K562 (cell line): ENCODE data around the gene NECTIN2. TPM values are rescaled to one million over a fixed set of nuclear protein-coding genes. Genes with fewer than 3 reads are reported as not detected.
A peak's percentile ranks its signal among the peaks of the same experiment; 100 is the strongest.

Source experiments
- AFF1 ChIP-seq, 2 experiments: fragments of 450-650 bp; IDR thresholded peaks; 2 replicates each; pipeline ENCODE4 v1.6.1; 2018; ENCODE audit warnings: mild to moderate bottlenecking in 2 of 2, low read depth in 1 of 2; ENCODE audit not compliant: partially characterized antibody in 2 of 2
- BCOR ChIP-seq: fragments of 450-650 bp; IDR thresholded peaks from 2 replicates; pipeline ENCODE4 v1.6.1; 2016
- BHLHE40 ChIP-seq: IDR thresholded peaks from 2 replicates; pipeline ENCODE4 v1.6.1; 2011; ENCODE audit warnings: low read length, improper control_type of control experiment
- GATAD2A ChIP-seq: fragments of 450-650 bp; IDR thresholded peaks from 2 replicates; pipeline ENCODE4 v1.6.1; 2017
- MYC ChIP-seq, 2 experiments: fragments of 250-450 bp in 1 of 2; sonication (Bioruptor Pico) in 1 of 2; IDR thresholded peaks; 2 replicates each; pipeline versions ENCODE4 v1.5.1 to v1.6.1; 2012 to 2021; ENCODE audit warnings: low read depth in 2 of 2, borderline replicate concordance in 1 of 2, improper control_type of control experiment in 1 of 2, low read length in 1 of 2, mild to moderate bottlenecking in 1 of 2, moderate library complexity in 1 of 2
- SIN3B ChIP-seq: fragments of 450-650 bp; IDR thresholded peaks from 2 replicates; pipeline ENCODE4 v1.6.1; 2017; ENCODE audit warnings: low read depth, mild to moderate bottlenecking, moderate library complexity
- SMAD4 ChIP-seq: fragments of 250-450 bp; sonication (Bioruptor Pico); conservative IDR thresholded peaks from 2 replicates; pipeline ENCODE4 v1.8.0; 2021; ENCODE audit warnings: inconsistent platforms, mild to moderate bottlenecking, moderate library complexity
- ZNF24 ChIP-seq: fragments of 450-650 bp; IDR thresholded peaks from 2 replicates; pipeline ENCODE4 v1.6.1; 2016
- polyA plus RNA-seq, 8 experiments: library from polyadenylated mRNA; depleted of rRNA in 4 of 8; stranded (reverse) in 5 of 8; unstranded in 3 of 8; fragments of >200 nt; fragmentation: Nextera tagmentation in 2 of 8; fragmentation: Illumina TruSeq in 1 of 8; extraction: Ambion mirVana in 2 of 8; extraction: Trizol in 1 of 8; gene quantifications; 2 replicates each; pipeline versions ENCODE4 v1.2.1 to v1.2.3, GENCODE V29; 2011 to 2014; ENCODE audit warnings: inconsistent platforms in 1 of 8, missing spikeins in 1 of 8
- total RNA-seq, 7 experiments: library from RNA; depleted of rRNA in 6 of 7; stranded (reverse); fragments of >200 nt in 6 of 7; fragmentation: Illumina TruSeq in 2 of 7; extraction: Trizol in 2 of 7; gene quantifications; 2 replicates each; pipeline versions ENCODE4 v1.2.1 to v1.2.3, GENCODE V29; 2011 to 2021; ENCODE audit warnings: low replicate concordance in 1 of 7

The NECTIN2 gene
- total and polyA plus RNA-seq, 9 of the 15 experiments (the other 6 are each of a cell fraction or from before 2014, with no cell fraction given), result 3.9 to 94.9 (median 34.9) TPM

GRCh38 chr19:44845612-44846454, at the start of gene NECTIN2 (continued):
- peak in 1 of 2 experiments; percentile 29 for TF ChIP-seq AFF1 (IDR thresholded peaks at IDR 0.05; ENCODE audit: low read depth in 1 of 2, partially characterized antibody in 2 of 2)
- peak; percentile 50; the same call in 1 of the 2 replicates for TF ChIP-seq SIN3B
- peak; percentile 46; the same call in 1 of the 2 replicates for TF ChIP-seq SMAD4 (CRISPR knock-in tag)
- peak; percentile 52; the same call in 1 of the 2 replicates for TF ChIP-seq BCOR
- TF ChIP-seq MYC (IDR thresholded peaks at IDR 0.05; ENCODE audit: low read depth, low read length), result peak; percentile 78; the same call in 1 of the 2 replicates
- TF ChIP-seq MYC (CRISPR knock-in tag; IDR thresholded peaks at IDR 0.05; ENCODE audit: borderline replicate concordance, low read depth), result no peak
- TF ChIP-seq BHLHE40, result peak; percentile 53
- TF ChIP-seq GATAD2A, result peak; percentile 97
- 0 out of 2 replicates have a peak, but pooled peaks have one; percentile 8 for TF ChIP-seq ZNF24
